HG03571 (cell line): Measurements from ENCODE around the gene ABCC11.

ENCODE experiments used
- ATAC-seq: cut with Tn5 transposase; IDR thresholded peaks from one replicate; pipeline ENCODE4 v1.9.1; 2021; ENCODE audit not compliant: unreplicated experiment

Gene ABCC11

GRCh38 chr16:48164907-48165715 lies 82.2 kb downstream of the ABCC11 start:
- peak; percentile 90 for ATAC-seq

- ATAC-seq: no peak
Observed at GRCh38 chr16:48162839-48163410, 84.4 kb downstream of the ABCC11 start.

GRCh38 chr16:48161906-48162305 lies 85.4 kb downstream of the ABCC11 start:
- ATAC-seq: no peak

GRCh38 chr16:48160575-48160974 lies 86.8 kb downstream of the ABCC11 start:
- no peak for ATAC-seq

- ATAC-seq: no peak
Observed at GRCh38 chr16:48158296-48158695, 89.0 kb downstream of the ABCC11 start.

- ATAC-seq: no peak
Observed at GRCh38 chr16:48157794-48158193, 89.5 kb downstream of the ABCC11 start.

GRCh38 chr16:48157302-48157701 lies 90.0 kb downstream of the ABCC11 start:
- ATAC-seq: no peak

GRCh38 chr16:48156790-48157209 lies 90.5 kb downstream of the ABCC11 start:
- ATAC-seq: no peak

- no peak for ATAC-seq
Observed at GRCh38 chr16:48155926-48156789, 91.2 kb downstream of the ABCC11 start, which contains the start of gene ABCC12. Gene ABCC12 (minus strand): TSS chr16:48155993. CDS start chr16:48146424, 9,569 bp downstream.

- ATAC-seq: no peak
Observed at GRCh38 chr16:48153774-48154173, 93.6 kb downstream of the ABCC11 start.

- ATAC-seq: no peak
Observed at GRCh38 chr16:48152226-48152625, 95.1 kb downstream of the ABCC11 start.

- ATAC-seq: no peak
Observed at GRCh38 chr16:48150707-48151106, 96.6 kb downstream of the ABCC11 start.

- no peak for ATAC-seq
Observed at GRCh38 chr16:48146710-48147109, 100.6 kb downstream of the ABCC11 start.

GRCh38 chr16:48146131-48146530 lies 101.2 kb downstream of the ABCC11 start:
- ATAC-seq: no peak

- no peak for ATAC-seq
Observed at GRCh38 chr16:48143812-48144368, 103.4 kb downstream of the ABCC11 start.

- no peak for ATAC-seq
Observed at GRCh38 chr16:48140821-48141220, 106.5 kb downstream of the ABCC11 start.

GRCh38 chr16:48139517-48139916 lies 107.8 kb downstream of the ABCC11 start:
- no peak for ATAC-seq

GRCh38 chr16:48138543-48138942 lies 108.8 kb downstream of the ABCC11 start:
- no peak for ATAC-seq

GRCh38 chr16:48137822-48138221 lies 109.5 kb downstream of the ABCC11 start:
- ATAC-seq: no peak

- no peak for ATAC-seq
Observed at GRCh38 chr16:48136547-48137360, 110.6 kb downstream of the ABCC11 start.
